ENCODE results near the gene IFNAR1. TPM values are rescaled to one million over a fixed set of nuclear protein-coding genes. Genes with fewer than 3 reads are reported as not detected.
"Not testable (repeated sequence)": the region's sequence is repeated elsewhere in the genome, so short reads cannot be mapped to it uniquely, and the experiment has no call there.

IFNAR1 gene
- polyA plus RNA-seq, 5 donors: 24.3 to 35.1 (median 34.6) TPM

- DNase-seq: no peak
These were observed 48.7 kb downstream of the IFNAR1 start for GRCh38 chr21:33373451-33373850.

- no peak for DNase-seq
These were observed 49.3 kb downstream of the IFNAR1 start for GRCh38 chr21:33374080-33374449.

- no peak for DNase-seq
These were observed 49.8 kb downstream of the IFNAR1 start for GRCh38 chr21:33374450-33375096.

GRCh38 chr21:33375101-33375644, 50.4 kb downstream of the IFNAR1 start:
- DNase-seq: no peak

- no peak for DNase-seq
These were observed 52.6 kb downstream of the IFNAR1 start for GRCh38 chr21:33377221-33377920.

- DNase-seq: no peak
These were observed 53.3 kb downstream of the IFNAR1 start for GRCh38 chr21:33378081-33378480.

- DNase-seq: not testable (repeated sequence)
These were observed 55.2 kb downstream of the IFNAR1 start for GRCh38 chr21:33379934-33380333.

GRCh38 chr21:33380483-33380998, 55.8 kb downstream of the IFNAR1 start:
- no peak for DNase-seq

GRCh38 chr21:33381381-33381780, 56.6 kb downstream of the IFNAR1 start:
- not testable (repeated sequence) for DNase-seq

GRCh38 chr21:33383056-33383888, 58.5 kb downstream of the IFNAR1 start:
- DNase-seq: no peak

GRCh38 chr21:33384841-33385331, 60.1 kb downstream of the IFNAR1 start:
- no peak for DNase-seq

GRCh38 chr21:33386222-33386784, 61.5 kb downstream of the IFNAR1 start:
- no peak for DNase-seq

- DNase-seq: no peak
These were observed 62.5 kb downstream of the IFNAR1 start for GRCh38 chr21:33387294-33387693.

- DNase-seq: no peak
These were observed 63.4 kb downstream of the IFNAR1 start for GRCh38 chr21:33388188-33388587.

- DNase-seq: no peak
These were observed 65.7 kb downstream of the IFNAR1 start for GRCh38 chr21:33390479-33390878.

- DNase-seq: no peak
These were observed 66.9 kb downstream of the IFNAR1 start for GRCh38 chr21:33391656-33392055.

GRCh38 chr21:33392284-33392985, 67.7 kb downstream of the IFNAR1 start:
- no peak for DNase-seq

GRCh38 chr21:33393348-33393747, 68.6 kb downstream of the IFNAR1 start:
- no peak for DNase-seq

- DNase-seq: no peak
These were observed 69.5 kb downstream of the IFNAR1 start for GRCh38 chr21:33394260-33394659.

- DNase-seq: no peak
These were observed 71.1 kb downstream of the IFNAR1 start for GRCh38 chr21:33395891-33396331.

- DNase-seq: no peak
These were observed 71.7 kb downstream of the IFNAR1 start for GRCh38 chr21:33396436-33396835.
